RWPE2 (cell line): ENCODE data around the gene DOK6.

Experiments
- ATAC-seq: fragments of 200-7000 bp; cut with Tn5 transposase; 3 replicates; pipeline ENCODE4 v1.9.1; 2021; ENCODE audit warnings: low read depth
- DNase-seq: peaks from one replicate; pipeline ENCODE4 v3.0.0-alpha.2; 2020; ENCODE audit warnings: low spot score
- H3K27ac ChIP-seq: fragments of 450-650 bp; 2 replicates; pipeline ENCODE4 v1.5.1; 2017; ENCODE audit warnings: mild to moderate bottlenecking; ENCODE audit not compliant: poor library complexity, severe bottlenecking
- H3K27me3 ChIP-seq: fragments of 250-450 bp; sonication (Bioruptor Pico); 2 replicates; pipeline ENCODE4 v1.5.1; 2021; ENCODE audit warnings: mild to moderate bottlenecking, moderate library complexity; ENCODE audit not compliant: insufficient read depth, poor library complexity, severe bottlenecking
- H3K36me3 ChIP-seq: fragments of 250-450 bp; sonication (Bioruptor Pico); 2 replicates; pipeline ENCODE4 v1.5.1; 2020; ENCODE audit warnings: low read depth, mild to moderate bottlenecking, moderate library complexity
- H3K4me1 ChIP-seq: fragments of 250-450 bp; sonication (Bioruptor Pico); 2 replicates; pipeline ENCODE4 v1.5.1; 2021; ENCODE audit warnings: mild to moderate bottlenecking, moderate library complexity; ENCODE audit not compliant: insufficient read depth, poor library complexity, severe bottlenecking
- H3K4me3 ChIP-seq: fragments of 250-450 bp; sonication (Bioruptor Pico); 2 replicates; pipeline ENCODE4 v1.5.1; 2021; ENCODE audit warnings: mild to moderate bottlenecking, moderate library complexity; ENCODE audit not compliant: severe bottlenecking
- H3K9me3 ChIP-seq: fragments of 250-450 bp; sonication (Bioruptor Pico); 2 replicates; pipeline ENCODE4 v1.5.1; 2021; ENCODE audit warnings: mild to moderate bottlenecking, moderate library complexity; ENCODE audit not compliant: severe bottlenecking
- TF ChIP-seq, protein P1 (sequence below): fragments of 450-650 bp; IDR thresholded peaks from one replicate; pipeline ENCODE4 v1.5.1; 2017; ENCODE audit warnings: mild to moderate bottlenecking, moderate library complexity; ENCODE audit not compliant: poor library complexity, severe bottlenecking

DOK6 gene

DNA sequence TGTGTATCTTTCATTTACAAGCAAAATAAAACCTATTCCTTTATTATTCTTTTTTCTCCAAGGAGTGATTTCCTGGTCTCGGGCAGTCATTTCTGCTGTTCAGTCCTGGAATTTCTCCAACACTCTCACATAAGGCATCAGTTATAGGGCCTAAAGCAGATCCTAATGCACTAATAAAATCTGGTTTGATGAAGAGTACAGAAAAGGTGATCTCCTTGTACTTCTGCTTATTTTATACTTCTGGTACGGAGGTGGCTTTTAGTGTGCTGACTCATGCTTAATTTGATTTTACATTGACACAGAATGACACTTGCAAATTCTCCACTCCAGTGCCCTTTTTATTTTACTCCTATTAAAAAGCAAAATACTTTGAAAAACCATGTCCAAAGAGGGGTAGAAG lies 157.4 kb downstream of the DOK6 start:
- H3K9me3 ChIP-seq: no peaks in the 10 kb centered on the region
- peaks cover 2% of the 10 kb centered on the region for H3K27me3 ChIP-seq
- ATAC-seq (no peak), DNase-seq (no peak)
- TF ChIP-seq, protein P1, sequence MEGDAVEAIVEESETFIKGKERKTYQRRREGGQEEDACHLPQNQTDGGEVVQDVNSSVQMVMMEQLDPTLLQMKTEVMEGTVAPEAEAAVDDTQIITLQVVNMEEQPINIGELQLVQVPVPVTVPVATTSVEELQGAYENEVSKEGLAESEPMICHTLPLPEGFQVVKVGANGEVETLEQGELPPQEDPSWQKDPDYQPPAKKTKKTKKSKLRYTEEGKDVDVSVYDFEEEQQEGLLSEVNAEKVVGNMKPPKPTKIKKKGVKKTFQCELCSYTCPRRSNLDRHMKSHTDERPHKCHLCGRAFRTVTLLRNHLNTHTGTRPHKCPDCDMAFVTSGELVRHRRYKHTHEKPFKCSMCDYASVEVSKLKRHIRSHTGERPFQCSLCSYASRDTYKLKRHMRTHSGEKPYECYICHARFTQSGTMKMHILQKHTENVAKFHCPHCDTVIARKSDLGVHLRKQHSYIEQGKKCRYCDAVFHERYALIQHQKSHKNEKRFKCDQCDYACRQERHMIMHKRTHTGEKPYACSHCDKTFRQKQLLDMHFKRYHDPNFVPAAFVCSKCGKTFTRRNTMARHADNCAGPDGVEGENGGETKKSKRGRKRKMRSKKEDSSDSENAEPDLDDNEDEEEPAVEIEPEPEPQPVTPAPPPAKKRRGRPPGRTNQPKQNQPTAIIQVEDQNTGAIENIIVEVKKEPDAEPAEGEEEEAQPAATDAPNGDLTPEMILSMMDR: no peak
- H3K4me3 ChIP-seq: no peak overlapping the region
- H3K4me1 ChIP-seq: no peaks in the 10 kb centered on the region
- H3K27ac ChIP-seq: no peak overlapping the region
- H3K36me3 ChIP-seq: no peaks in the 10 kb centered on the region

DNA sequence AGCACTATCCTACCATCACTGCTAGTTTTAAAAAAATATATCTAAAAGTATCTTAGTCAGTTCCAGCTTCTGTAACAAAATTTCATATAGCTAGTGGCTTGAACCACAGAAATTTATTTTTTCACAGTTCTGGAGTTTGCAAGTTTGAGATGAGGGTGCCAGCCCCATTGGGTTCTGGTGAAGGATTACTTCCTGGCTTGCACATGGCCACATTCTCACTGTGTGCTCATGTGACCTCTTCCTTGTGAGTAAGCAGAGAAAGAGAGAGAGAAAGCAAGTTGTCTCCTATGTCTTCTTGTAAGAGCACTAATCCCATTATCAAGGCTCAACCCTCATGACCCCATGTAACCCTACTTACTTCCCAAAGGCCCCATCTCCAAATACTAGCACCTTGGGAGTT lies 158.9 kb downstream of the DOK6 start:
- H3K36me3 ChIP-seq: no peaks in the 10 kb centered on the region
- no peak overlapping the region for H3K27ac ChIP-seq
- no peak overlapping the region for H3K4me3 ChIP-seq
- no peaks in the 10 kb centered on the region for H3K4me1 ChIP-seq
- TF ChIP-seq, protein P1: no peak
- H3K27me3 ChIP-seq: peaks cover 2% of the 10 kb centered on the region
- ATAC-seq (no peak), DNase-seq (no peak)
- H3K9me3 ChIP-seq: no peaks in the 10 kb centered on the region

DNA sequence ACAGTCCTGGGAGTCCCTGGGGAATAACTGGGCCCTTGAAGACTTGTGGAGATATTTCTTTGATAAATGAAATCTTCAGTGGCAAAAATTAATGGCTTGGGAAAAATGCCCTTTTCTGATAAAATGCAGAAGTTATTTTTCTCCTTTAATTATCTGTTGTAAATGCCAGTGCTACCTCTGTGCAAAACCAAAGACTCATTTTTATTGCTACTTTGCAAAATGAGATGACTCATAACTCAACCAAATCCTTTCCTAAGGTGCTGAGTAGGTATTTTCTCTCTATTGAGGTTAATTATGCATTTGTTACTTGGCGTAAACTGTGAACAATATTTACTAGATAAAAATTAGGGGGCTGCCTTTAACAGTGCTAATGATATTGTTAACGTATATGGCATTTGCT lies 163.9 kb downstream of the DOK6 start:
- Histone ChIP-seq H3K27ac (no peak overlapping the region), H3K27me3 (no peaks in the 10 kb centered on the region), H3K36me3 (no peaks in the 10 kb centered on the region), H3K9me3 (no peaks in the 10 kb centered on the region), H3K4me3 (no peak overlapping the region), H3K4me1 (no peaks in the 10 kb centered on the region)
- ATAC-seq (no peak), DNase-seq (no peak)
- TF ChIP-seq, protein P1: no peak

DNA sequence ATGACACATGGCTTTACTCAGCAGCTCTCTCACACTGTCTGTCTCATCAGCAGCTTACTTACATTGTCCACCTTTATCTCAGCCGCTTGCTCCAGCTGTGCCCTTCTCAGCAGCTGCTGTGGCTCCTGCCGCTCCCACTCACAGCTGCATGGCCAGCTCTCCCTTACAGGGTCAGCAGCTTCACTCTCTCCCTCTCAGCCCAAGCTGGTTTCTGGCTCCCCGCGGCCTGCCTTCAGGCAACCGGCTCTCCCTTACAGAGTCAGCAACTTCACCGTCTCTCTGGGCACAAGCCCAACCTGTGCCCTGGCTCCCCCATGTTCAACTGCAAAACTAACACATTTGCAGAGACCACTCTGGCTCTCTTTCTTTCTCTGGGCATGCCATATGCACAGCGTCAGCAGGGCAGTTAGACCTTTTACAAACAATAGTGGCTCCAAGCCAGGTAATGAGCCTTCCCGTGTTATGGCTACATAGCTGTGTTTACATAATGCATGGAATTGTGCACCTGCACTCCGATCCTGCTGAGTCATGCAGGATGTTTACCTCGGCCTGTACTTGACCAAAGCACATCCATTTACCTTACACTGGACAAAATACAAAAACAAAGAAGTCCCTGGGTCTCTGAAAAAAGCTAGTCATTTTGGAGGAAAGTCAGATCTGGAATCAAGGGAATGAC lies 167.3 kb downstream of the DOK6 start:
- Histone ChIP-seq H3K4me3 (no peak overlapping the region), H3K27me3 (peaks cover 3% of the 10 kb centered on the region), H3K36me3 (no peaks in the 10 kb centered on the region), H3K27ac (no peak overlapping the region), H3K4me1 (no peaks in the 10 kb centered on the region), H3K9me3 (no peaks in the 10 kb centered on the region)
- TF ChIP-seq, protein P1: no peak
- DNase-seq: no peak
- peak; percentile 44; the same call in 2 of the 3 replicates for ATAC-seq

DNA sequence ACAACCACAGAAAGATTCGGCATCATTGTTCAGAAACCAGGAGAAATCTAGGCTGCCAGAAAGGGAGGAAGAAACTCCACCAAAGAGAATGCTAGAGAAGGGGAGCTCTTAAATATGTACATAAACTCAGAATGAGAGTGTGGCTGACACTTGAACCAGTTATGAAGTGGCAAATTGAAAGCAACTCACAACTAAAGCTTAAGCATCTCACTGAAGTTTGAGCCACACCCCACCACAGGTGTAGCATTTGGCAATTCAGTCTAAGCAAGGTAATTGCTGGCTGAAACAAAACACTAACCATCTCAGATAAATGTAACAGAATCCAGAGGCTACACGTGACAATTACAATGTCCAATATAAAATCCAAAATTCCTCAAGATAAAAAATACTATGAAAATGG lies 168.4 kb downstream of the DOK6 start:
- H3K4me1 ChIP-seq: no peaks in the 10 kb centered on the region
- H3K36me3 ChIP-seq: no peaks in the 10 kb centered on the region
- H3K27ac ChIP-seq: no peak overlapping the region
- no peak for ATAC-seq
- peaks cover 3% of the 10 kb centered on the region for H3K27me3 ChIP-seq
- no peak for DNase-seq
- TF ChIP-seq, protein P1: no peak
- H3K9me3 ChIP-seq: no peaks in the 10 kb centered on the region
- H3K4me3 ChIP-seq: no peak overlapping the region
